Activated T-cell treated with anti-CD3 and anti-CD28 coated beads for 4 hours (primary cell): ENCODE results near the gene ASB1.
A peak's percentile ranks its signal among the peaks of the same experiment; 100 is the strongest.

ENCODE experiments used
- DNase-seq: peaks from one replicate; pipeline ENCODE4 v3.0.0-alpha.2; 2020

ASB1 gene

GRCh38 chr2:238426568-238427434 lies at the start of gene ASB1:
TSS of gene ASB1 (plus strand) at chr2:238426927. CDS start at chr2:238427071, 144 bp downstream.
- peak; percentile 66 for DNase-seq

- no peak for DNase-seq
Observed at GRCh38 chr2:238378230-238379095, 48.3 kb upstream of the ASB1 start.

GRCh38 chr2:238379096-238379810 lies 47.5 kb upstream of the ASB1 start:
- DNase-seq: no peak

- no peak for DNase-seq
Observed at GRCh38 chr2:238380336-238380735, 46.4 kb upstream of the ASB1 start.

GRCh38 chr2:238380785-238381184 lies 45.9 kb upstream of the ASB1 start:
- DNase-seq: no peak

GRCh38 chr2:238381341-238382115 lies 45.2 kb upstream of the ASB1 start:
- DNase-seq: no peak

- no peak for DNase-seq
Observed at GRCh38 chr2:238382381-238382781, 44.3 kb upstream of the ASB1 start.

- no peak for DNase-seq
Observed at GRCh38 chr2:238383135-238383534, 43.6 kb upstream of the ASB1 start.

GRCh38 chr2:238383743-238384380 lies 42.9 kb upstream of the ASB1 start:
- DNase-seq: no peak

GRCh38 chr2:238387332-238387731 lies 39.4 kb upstream of the ASB1 start:
- no peak for DNase-seq

- no peak for DNase-seq
Observed at GRCh38 chr2:238388794-238389193, 37.9 kb upstream of the ASB1 start.

- no peak for DNase-seq
Observed at GRCh38 chr2:238389988-238390589, 36.6 kb upstream of the ASB1 start.

- DNase-seq: no peak
Observed at GRCh38 chr2:238391042-238391689, 35.6 kb upstream of the ASB1 start.

GRCh38 chr2:238396663-238397062 lies 30.1 kb upstream of the ASB1 start:
- no peak for DNase-seq

- DNase-seq: no peak
Observed at GRCh38 chr2:238397356-238397755, 29.4 kb upstream of the ASB1 start.

- DNase-seq: no peak
Observed at GRCh38 chr2:238398577-238398976, 28.1 kb upstream of the ASB1 start.

- no peak for DNase-seq
Observed at GRCh38 chr2:238399094-238399493, 27.6 kb upstream of the ASB1 start.

GRCh38 chr2:238401551-238401950 lies 25.2 kb upstream of the ASB1 start:
- no peak for DNase-seq

- no peak for DNase-seq
Observed at GRCh38 chr2:238403632-238404405, 22.9 kb upstream of the ASB1 start.
